Common myeloid progenitor, CD34-positive (primary cell): ENCODE measurements around the gene HSPA6.
"Not testable (repeated sequence)": the region's sequence is repeated elsewhere in the genome, so short reads cannot be mapped to it uniquely, and the experiment has no call there.

Source experiments
- CTCF ChIA-PET: fragments of 350-600 bp; sonication (Branson Sonifier 250); formaldehyde crosslinking; loops from one replicate; lab custom pipeline; 2021; ENCODE audit warnings: antibody characterized with exemption; lab: Charles Lee
- POLR2A ChIA-PET: fragments of 350-600 bp; sonication (Branson Sonifier 250); formaldehyde crosslinking; loops from one replicate; lab custom pipeline; 2021; ENCODE audit warnings: antibody characterized with exemption; lab: Charles Lee
- DNase-seq, 3 donors: peaks; one replicate each; pipeline versions ENCODE4 v3.0.0 to v3.0.0-alpha.2; 2013
- H3K27ac ChIP-seq, 2 experiments: 1 replicate in 1 of 2; 2 replicates in 1 of 2; pipeline ENCODE4 v1.7.0; 2013; ENCODE audit warnings: inconsistent platforms in 2 of 2, low read length in 2 of 2, mild to moderate bottlenecking in 2 of 2, low read depth in 1 of 2, moderate library complexity in 1 of 2; ENCODE audit not compliant: severe bottlenecking in 2 of 2, insufficient read depth in 1 of 2, poor library complexity in 1 of 2
- H3K27me3 ChIP-seq, 5 experiments: replicated peaks in 2 of 5; 1 replicate in 3 of 5; 2 replicates in 2 of 5; pipeline versions ENCODE4 v1.6.1 to v1.7.0; 2013; ENCODE audit warnings: low read length in 4 of 5, mild to moderate bottlenecking in 2 of 5, moderate library complexity in 2 of 5, inconsistent platforms in 1 of 5; ENCODE audit not compliant: insufficient read depth in 5 of 5, control insufficient read depth in 4 of 5
- H3K36me3 ChIP-seq, 4 experiments: 1 replicate in 2 of 4; 2 replicates in 2 of 4; pipeline versions ENCODE4 v1.6.1 to v1.7.0; 2013; ENCODE audit warnings: low read length in 3 of 4, control low read depth in 1 of 4, mild to moderate bottlenecking in 1 of 4; ENCODE audit not compliant: control insufficient read depth in 4 of 4, insufficient read depth in 4 of 4
- H3K4me1 ChIP-seq, 4 experiments: 1 replicate in 3 of 4; 2 replicates in 1 of 4; pipeline versions ENCODE4 v1.6.1 to v1.7.1; 2013; ENCODE audit warnings: low read length in 3 of 4, mild to moderate bottlenecking in 3 of 4, control low read depth in 1 of 4, inconsistent platforms in 1 of 4, moderate library complexity in 1 of 4; ENCODE audit not compliant: control insufficient read depth in 4 of 4, insufficient read depth in 4 of 4; ENCODE audit errors: control extremely low read depth in 1 of 4
- H3K4me3 ChIP-seq, 7 experiments: 1 replicate in 4 of 7; 2 replicates in 3 of 7; pipeline versions ENCODE4 v1.5.1 to v1.7.0; 2013; ENCODE audit warnings: mild to moderate bottlenecking in 7 of 7, low read length in 6 of 7, moderate library complexity in 6 of 7, inconsistent platforms in 2 of 7, low read depth in 2 of 7, control low read depth in 1 of 7; ENCODE audit not compliant: insufficient read depth in 4 of 7, control insufficient read depth in 1 of 7; ENCODE audit errors: extremely low read depth in 1 of 7
- H3K9me3 ChIP-seq, 5 experiments: 1 replicate in 4 of 5; 2 replicates in 1 of 5; pipeline versions ENCODE4 v1.6.1 to v1.7.1; 2013; ENCODE audit warnings: low read length in 4 of 5, mild to moderate bottlenecking in 2 of 5, inconsistent platforms in 1 of 5, low read depth in 1 of 5, moderate library complexity in 1 of 5; ENCODE audit not compliant: control insufficient read depth in 4 of 5, insufficient read depth in 2 of 5; ENCODE audit errors: control extremely low read depth in 1 of 5
- WGBS: methylation state at CpG from one replicate; pipeline ENCODE4 v1.1.5; 2013; ENCODE audit not compliant: insufficient coverage; 5-methylcytosine and 5-hydroxymethylcytosine counted together

The HSPA6 gene

GRCh38 chr1:161525918-161526317 lies 1.6 kb downstream of the HSPA6 start:
- DNase-seq, H3K9me3 ChIP-seq, CTCF ChIA-PET, H3K36me3 ChIP-seq, H3K27ac ChIP-seq, H3K4me3 ChIP-seq, POLR2A ChIA-PET: not testable (repeated sequence)
- H3K27me3 ChIP-seq = peaks cover 0 to 24% (median 0%) of the 10 kb centered on the region in 5 experiments
- H3K4me1 ChIP-seq = peaks cover 0 to 14% (median 12%) of the 10 kb centered on the region in 4 experiments
- WGBS = 74% methylated on average over 5 of the region's 7 CpGs

- Histone ChIP-seq H3K27me3 (peaks cover 0 to 25% (median 0%) of the 10 kb centered on the region in 5 experiments), H3K4me1 (peaks cover 11 to 33% (median 15%) of the 10 kb centered on the region in 4 experiments)
- POLR2A ChIA-PET, H3K27ac ChIP-seq, H3K9me3 ChIP-seq, H3K4me3 ChIP-seq, H3K36me3 ChIP-seq, CTCF ChIA-PET: not testable (repeated sequence)
- peak in 2 of 3 donors; percentile 42 to 53 for DNase-seq
- WGBS = no CpG with 5 or more reads among the region's 3 CpGs
These were observed 4.2 kb downstream of the HSPA6 start for GRCh38 chr1:161528550-161528949.

- 27% methylated on average over 11 of the region's 19 CpGs for WGBS
- H3K36me3 ChIP-seq, POLR2A ChIA-PET, H3K9me3 ChIP-seq, CTCF ChIA-PET: not testable (repeated sequence)
- H3K27ac ChIP-seq = peak overlapping the region in 1 of 2 experiments; percentile 80
- H3K4me1 ChIP-seq = peaks cover 8 to 28% (median 13%) of the 10 kb centered on the region in 4 experiments
- H3K27me3 ChIP-seq = peaks cover 0 to 25% (median 0%) of the 10 kb centered on the region in 5 experiments
- DNase-seq = peak in 2 of 3 donors; percentile 33 to 48
- H3K4me3 ChIP-seq = peak overlapping the region in 6 of 7 experiments; percentile 72 to 89 (median 74)
These were observed 5.2 kb downstream of the HSPA6 start for GRCh38 chr1:161529463-161530104.

- H3K9me3 ChIP-seq, H3K36me3 ChIP-seq, POLR2A ChIA-PET: not testable (repeated sequence)
- H3K27me3 ChIP-seq = peaks cover 0 to 23% (median 0%) of the 10 kb centered on the region in 5 experiments
- H3K27ac ChIP-seq = peak overlapping the region in 1 of 2 experiments; percentile 80
- peaks cover 4 to 24% (median 11%) of the 10 kb centered on the region in 4 experiments for H3K4me1 ChIP-seq
- 4% methylated on average over 11 of the region's 13 CpGs for WGBS
- peak; percentile 60 to 82 (median 78) for DNase-seq
- CTCF ChIA-PET = interaction anchor here (1.2 to 1.3 kb wide), 3 partner anchors 25 to 45 kb away, joined by 3 to 5 read pairs (median 3); partner anchors contain the start of gene FCGR2A
- H3K4me3 ChIP-seq = peak overlapping the region in 6 of 7 experiments; percentile 72 to 89 (median 74)
These were observed 5.8 kb downstream of the HSPA6 start for GRCh38 chr1:161530158-161530557.

- ChIA-PET CTCF (interaction anchor here (1.0 to 1.3 kb wide), 4 partner anchors 26 to 46 kb away, joined by 3 to 7 read pairs (median 4); partner anchors contain the start of gene FCGR2A), POLR2A (interaction anchor here (0.6 kb wide), 1 partner anchor 34 kb away, joined by 3 read pairs; no protein-coding TSS in a partner anchor)
- Histone ChIP-seq H3K4me1 (peaks cover 4 to 24% (median 9%) of the 10 kb centered on the region in 4 experiments), H3K27me3 (peaks cover 0 to 17% (median 0%) of the 10 kb centered on the region in 5 experiments), H3K27ac (peak overlapping the region in 1 of 2 experiments; percentile 80), H3K4me3 (peak overlapping the region; percentile 53 to 89 (median 74))
- DNase-seq = peak; percentile 91 to 96 (median 95)
- WGBS = 0% methylated on average over 40 of the region's 56 CpGs
- not testable (repeated sequence) for H3K9me3 ChIP-seq, H3K36me3 ChIP-seq
These were observed 6.6 kb downstream of the HSPA6 start for GRCh38 chr1:161530671-161531641.

- CTCF ChIA-PET = interaction anchor here (0.7 to 1.0 kb wide), 3 partner anchors 22 to 192 kb away, joined by 3 to 7 read pairs (median 3); no protein-coding TSS in a partner anchor
- no peak for DNase-seq
- POLR2A ChIA-PET = no interaction called here
- H3K4me1 ChIP-seq = peaks cover 4 to 24% (median 9%) of the 10 kb centered on the region in 4 experiments
- no peaks in the 10 kb centered on the region for H3K36me3 ChIP-seq
- peak overlapping the region in 1 of 7 experiments; percentile 74 for H3K4me3 ChIP-seq
- H3K27ac ChIP-seq = peak overlapping the region in 1 of 2 experiments; percentile 80
- peaks cover 0 to 3% (median 0%) of the 10 kb centered on the region in 5 experiments for H3K9me3 ChIP-seq
- peaks cover 0 to 8% (median 0%) of the 10 kb centered on the region in 5 experiments for H3K27me3 ChIP-seq
- whole genome bisulfite sequencing = 84% methylated on average over 18 of the region's 22 CpGs
These were observed 7.8 kb downstream of the HSPA6 start for GRCh38 chr1:161531986-161532643.
